IMR-90 (cell line): ENCODE measurements around the gene PCDHB12. TPM values are rescaled to one million over a fixed set of nuclear protein-coding genes. Genes with fewer than 3 reads are reported as not detected.
A peak's percentile ranks its signal among the peaks of the same experiment; 100 is the strongest.

Source experiments
- ATAC-seq: fragments of 200-7000 bp; cut with Tn5 transposase; 2 replicates; pipeline ENCODE4 v1.9.1; 2020; ENCODE audit warnings: low read depth, mild to moderate bottlenecking, moderate library complexity
- BruUV-seq: library from RNA; stranded (reverse); fragments of 400-500 nt; replicated peaks from 2 replicates; lab custom pipeline; 2021; lab: Mats Ljungman, UMichigan
- CTCF ChIA-PET: fragments of 300-600 bp; formaldehyde crosslinking; extraction: SDS; loops from one replicate; lab custom pipeline; 2021; ENCODE audit warnings: antibody characterized with exemption; lab: Yijun Ruan, JAX
- POLR2A ChIA-PET: fragments of 300-600 bp; sonication (Branson Sonifier 250); formaldehyde crosslinking; loops from one replicate; lab custom pipeline; 2022; ENCODE audit warnings: antibody characterized with exemption; ENCODE audit not compliant: unreplicated experiment; lab: Charles Lee
- DNase-seq: peaks from one replicate; pipeline ENCODE4 v3.0.0; 2013
- H2AFZ ChIP-seq: replicated peaks from 2 replicates; pipeline ENCODE3; 2013; ENCODE audit warnings: low read length, mild to moderate bottlenecking; ENCODE audit not compliant: poor library complexity
- H2AK5ac ChIP-seq: 2 replicates; pipeline ENCODE4 v1.6.1; 2013; ENCODE audit warnings: low read depth, low read length, inconsistent platforms
- H2AK9ac ChIP-seq: replicated peaks from 2 replicates; pipeline ENCODE3; 2013; ENCODE audit warnings: mild to moderate bottlenecking, low read depth, low read length, moderate library complexity; ENCODE audit not compliant: poor library complexity
- H2BK120ac ChIP-seq: 2 replicates; pipeline ENCODE4 v1.6.1; 2013; ENCODE audit warnings: low read depth, low read length, inconsistent platforms
- H2BK15ac ChIP-seq: 3 replicates; pipeline ENCODE4 v1.6.1; 2013; ENCODE audit warnings: low read depth, low read length, inconsistent platforms
- H2BK20ac ChIP-seq: 2 replicates; pipeline ENCODE4 v1.6.1; 2013; ENCODE audit warnings: low read depth, mild to moderate bottlenecking, inconsistent platforms, low read length, moderate library complexity
- H2BK5ac ChIP-seq: 2 replicates; pipeline ENCODE4 v1.6.1; 2013; ENCODE audit warnings: mild to moderate bottlenecking, low read depth, low read length, inconsistent platforms; ENCODE audit not compliant: poor library complexity, severe bottlenecking
- H3K14ac ChIP-seq: replicated peaks from 2 replicates; pipeline ENCODE4 v1.6.1; 2013; ENCODE audit warnings: low read depth, low read length, inconsistent platforms
- H3K18ac ChIP-seq: 2 replicates; pipeline ENCODE4 v1.6.1; 2013; ENCODE audit warnings: low read depth, low read length, control low read depth
- H3K23ac ChIP-seq: 2 replicates; pipeline ENCODE4 v1.6.1; 2013; ENCODE audit warnings: low read depth, low read length, inconsistent platforms
- H3K27ac ChIP-seq: 2 replicates; pipeline ENCODE4 v1.5.1; 2013; ENCODE audit warnings: mild to moderate bottlenecking, control low read depth, low read length; ENCODE audit not compliant: insufficient read depth
- H3K27me3 ChIP-seq: 2 replicates; pipeline ENCODE4 v1.6.1; 2013; ENCODE audit warnings: low read length; ENCODE audit not compliant: control insufficient read depth, insufficient read depth
- H3K36me3 ChIP-seq: 2 replicates; pipeline ENCODE4 v1.6.1; 2013; ENCODE audit warnings: low read length, mixed read lengths; ENCODE audit not compliant: control insufficient read depth, insufficient read depth
- H3K4ac ChIP-seq: 2 replicates; pipeline ENCODE4 v1.6.1; 2013; ENCODE audit warnings: low read depth, low read length, inconsistent platforms
- H3K4me1 ChIP-seq: 2 replicates; pipeline ENCODE4 v1.6.1; 2013; ENCODE audit warnings: low read length, mixed read lengths; ENCODE audit not compliant: control insufficient read depth, insufficient read depth
- H3K4me2 ChIP-seq: 2 replicates; pipeline ENCODE4 v1.6.1; 2013; ENCODE audit warnings: low read depth, mild to moderate bottlenecking, control low read depth, low read length, moderate library complexity
- H3K4me3 ChIP-seq: 2 replicates; pipeline ENCODE4 v1.5.1; 2013; ENCODE audit warnings: low read depth, mild to moderate bottlenecking, control low read depth, low read length, moderate library complexity; ENCODE audit not compliant: insufficient read depth
- H3K56ac ChIP-seq: 2 replicates; pipeline ENCODE4 v1.6.1; 2013; ENCODE audit warnings: low read length, inconsistent platforms; ENCODE audit not compliant: insufficient read depth; ENCODE audit errors: extremely low read depth
- H3K79me1 ChIP-seq, 2 experiments: 2 replicates each; pipeline ENCODE4 v1.6.1; 2013; ENCODE audit warnings: low read length in 2 of 2, inconsistent platforms in 1 of 2, low read depth in 1 of 2
- H3K9ac ChIP-seq: 2 replicates; pipeline ENCODE4 v1.6.1; 2013; ENCODE audit warnings: low read depth, low read length, control low read depth
- H3K9me1 ChIP-seq: 2 replicates; pipeline ENCODE4 v1.6.1; 2013; ENCODE audit warnings: low read length, inconsistent platforms; ENCODE audit not compliant: insufficient read depth
- H3K9me3 ChIP-seq: 2 replicates; pipeline ENCODE4 v1.6.1; 2013; ENCODE audit warnings: low read length; ENCODE audit not compliant: control insufficient read depth, insufficient read depth
- H4K20me1 ChIP-seq: 2 replicates; pipeline ENCODE4 v1.6.1; 2013; ENCODE audit warnings: low read length, inconsistent platforms; ENCODE audit not compliant: insufficient read depth
- H4K5ac ChIP-seq: 2 replicates; pipeline ENCODE4 v1.6.1; 2013; ENCODE audit warnings: mild to moderate bottlenecking, low read depth, low read length, control low read depth
- H4K8ac ChIP-seq, 2 experiments: 2 replicates each; pipeline ENCODE4 v1.6.1; 2013; ENCODE audit warnings: low read depth in 2 of 2, low read length in 2 of 2, control low read depth in 1 of 2, inconsistent platforms in 1 of 2
- H4K91ac ChIP-seq: 2 replicates; pipeline ENCODE4 v1.6.1; 2013; ENCODE audit warnings: low read depth, low read length, inconsistent platforms; ENCODE audit not compliant: insufficient read depth
- FOS ChIP-seq: fragments of 150-350 bp; IDR thresholded peaks from 2 replicates; pipeline ENCODE4 v1.6.1; 2016; ENCODE audit warnings: low read depth, low read length
- MAFK ChIP-seq: IDR thresholded peaks from 2 replicates; pipeline ENCODE4 v1.6.1; 2012; ENCODE audit warnings: low read depth, low read length, improper control_type of control experiment
- MXI1 ChIP-seq: IDR thresholded peaks from 2 replicates; pipeline ENCODE4 v1.6.1; 2012; ENCODE audit warnings: low read depth, mild to moderate bottlenecking, low read length, moderate library complexity, borderline replicate concordance
- POLR2A ChIP-seq: IDR thresholded peaks from 2 replicates; pipeline ENCODE4 v1.6.1; 2012; ENCODE audit warnings: mild to moderate bottlenecking, low read depth, low read length
- RCOR1 ChIP-seq: IDR thresholded peaks from 2 replicates; pipeline ENCODE4 v1.6.1; 2012; ENCODE audit warnings: mild to moderate bottlenecking, low read length, improper control_type of control experiment; ENCODE audit not compliant: insufficient replicate concordance
- RFX5 ChIP-seq: IDR thresholded peaks from 2 replicates; pipeline ENCODE4 v1.8.0; 2012; ENCODE audit warnings: low read depth, mild to moderate bottlenecking, low read length, moderate library complexity
- SMC3 ChIP-seq: fragments of 150-350 bp; IDR thresholded peaks from 2 replicates; pipeline ENCODE4 v1.6.1; 2016; ENCODE audit warnings: low read depth, mild to moderate bottlenecking, antibody characterized with exemption, low read length, moderate library complexity
- WGBS, 2 experiments: methylation state at CpG; one replicate each; pipeline versions ENCODE4 v1.1.5 to v1.1.7; 2013; ENCODE audit warnings: missing lambda C conversion rate in 2 of 2; ENCODE audit not compliant: insufficient read length in 1 of 2; ENCODE audit errors: extremely low coverage in 2 of 2; 5-methylcytosine and 5-hydroxymethylcytosine counted together
- dilution Hi-C: fragments of 300-500 bp; cut with HindIII; formaldehyde crosslinking; loops from one replicate; pipeline ENCODE4 v1.14.3; 2018; ENCODE audit warnings: low sequenced_read_pairs; ENCODE audit not compliant: unreplicated experiment
- in situ Hi-C: fragments of 300-500 bp; cut with MboI; formaldehyde crosslinking; loops from 3 replicates; pipeline ENCODE4 v1.14.3; 2019; ENCODE audit warnings: low sequenced_read_pairs, inconsistent platforms, mixed read lengths
- intact Hi-C: fragments of 100-400 bp; cut with micrococcal nuclease; formaldehyde crosslinking; loops from 2 replicates; pipeline ENCODE4 v1.10.0; 2022
- polyA plus RNA-seq, 3 experiments: library from polyadenylated mRNA; depleted of rRNA; stranded (reverse); fragments of >200 nt; gene quantifications; 2 replicates each; pipeline ENCODE4 v1.2.3, GENCODE V29; 2012; ENCODE audit warnings: low replicate concordance in 1 of 3
- total RNA-seq: library from RNA; depleted of rRNA; stranded (reverse); fragments of >200 nt; gene quantifications from 2 replicates; pipeline ENCODE4 v1.2.3, GENCODE V29; 2012
- TF ChIP-seq, protein P1 (sequence below): conservative IDR thresholded peaks from 2 replicates; pipeline ENCODE4 v1.5.1; 2012; ENCODE audit warnings: mild to moderate bottlenecking, low read depth, low read length, improper control_type of control experiment
- TF ChIP-seq, protein P2 (sequence below): fragments of 150-350 bp; IDR thresholded peaks from 2 replicates; pipeline ENCODE4 v1.6.1; 2016; ENCODE audit warnings: low read depth, mild to moderate bottlenecking, low read length, moderate library complexity, borderline replicate concordance

The PCDHB12 gene
- total and polyA plus RNA-seq, 2 of the 4 experiments (the other 2 are of a cell fraction) = 0.09 to 0.18 TPM

DNA sequence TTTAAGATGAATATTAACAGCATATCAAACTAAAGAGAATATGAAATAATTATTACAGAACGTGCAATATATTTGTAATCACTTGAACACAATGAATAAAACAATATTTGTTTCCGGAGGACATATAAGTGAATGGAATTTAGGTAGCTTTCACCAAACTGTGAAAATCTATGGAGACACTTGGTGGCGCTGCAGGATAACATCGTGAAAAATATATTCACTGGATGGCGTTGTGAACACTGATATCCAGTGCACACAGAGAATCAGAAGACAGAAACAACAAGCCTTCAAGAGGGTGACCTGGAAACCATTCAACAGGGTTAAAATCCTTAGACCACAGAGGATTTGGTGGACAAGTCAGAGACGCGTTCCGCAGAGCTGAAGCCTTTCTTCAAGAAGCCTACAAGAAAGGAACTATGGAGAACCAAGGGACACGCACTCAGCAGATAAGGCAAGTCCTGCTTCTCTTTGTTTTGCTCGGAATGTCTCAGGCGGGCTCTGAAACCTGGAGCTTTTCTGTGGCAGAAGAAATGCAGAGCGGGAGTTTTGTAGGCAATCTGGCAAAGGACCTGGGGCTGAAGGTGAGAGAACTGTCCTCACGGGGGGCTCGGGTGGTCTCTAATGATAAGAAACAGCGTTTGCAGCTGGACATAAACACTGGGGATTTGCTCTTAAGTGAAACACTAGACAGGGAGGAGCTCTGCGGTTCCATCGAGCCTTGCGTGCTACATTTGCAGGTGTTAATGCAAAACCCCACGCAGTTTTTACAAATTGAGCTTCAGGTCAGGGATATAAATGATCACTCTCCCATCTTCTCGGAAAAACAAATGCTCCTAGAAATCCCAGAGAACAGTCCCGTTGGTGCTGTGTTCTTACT lies 8.9 kb upstream of the PCDHB12 start, which contains the start of gene PCDHB11:
PCDHB11 (plus strand) TSS at position 269 of the 877 bp plus-strand sequence; CDS start at position 417, 148 bp downstream.
- H3K27ac ChIP-seq = no peak within 1 kb of the TSS
- no TSS peak for BruUV-seq
- H3K9me3 ChIP-seq = peaks cover 10% of the 10 kb centered on the region
- dilution Hi-C loops = no loop called here
- H3K27me3 ChIP-seq = no peaks in the 10 kb centered on the region
- TF ChIP-seq FOS (no peak), RCOR1 (no peak), RFX5 (no peak), POLR2A (no peak), MXI1 (no peak), MAFK (no peak), SMC3 (no peak)
- TF ChIP-seq, protein P1, sequence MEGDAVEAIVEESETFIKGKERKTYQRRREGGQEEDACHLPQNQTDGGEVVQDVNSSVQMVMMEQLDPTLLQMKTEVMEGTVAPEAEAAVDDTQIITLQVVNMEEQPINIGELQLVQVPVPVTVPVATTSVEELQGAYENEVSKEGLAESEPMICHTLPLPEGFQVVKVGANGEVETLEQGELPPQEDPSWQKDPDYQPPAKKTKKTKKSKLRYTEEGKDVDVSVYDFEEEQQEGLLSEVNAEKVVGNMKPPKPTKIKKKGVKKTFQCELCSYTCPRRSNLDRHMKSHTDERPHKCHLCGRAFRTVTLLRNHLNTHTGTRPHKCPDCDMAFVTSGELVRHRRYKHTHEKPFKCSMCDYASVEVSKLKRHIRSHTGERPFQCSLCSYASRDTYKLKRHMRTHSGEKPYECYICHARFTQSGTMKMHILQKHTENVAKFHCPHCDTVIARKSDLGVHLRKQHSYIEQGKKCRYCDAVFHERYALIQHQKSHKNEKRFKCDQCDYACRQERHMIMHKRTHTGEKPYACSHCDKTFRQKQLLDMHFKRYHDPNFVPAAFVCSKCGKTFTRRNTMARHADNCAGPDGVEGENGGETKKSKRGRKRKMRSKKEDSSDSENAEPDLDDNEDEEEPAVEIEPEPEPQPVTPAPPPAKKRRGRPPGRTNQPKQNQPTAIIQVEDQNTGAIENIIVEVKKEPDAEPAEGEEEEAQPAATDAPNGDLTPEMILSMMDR = no peak
- TF ChIP-seq, protein P2, sequence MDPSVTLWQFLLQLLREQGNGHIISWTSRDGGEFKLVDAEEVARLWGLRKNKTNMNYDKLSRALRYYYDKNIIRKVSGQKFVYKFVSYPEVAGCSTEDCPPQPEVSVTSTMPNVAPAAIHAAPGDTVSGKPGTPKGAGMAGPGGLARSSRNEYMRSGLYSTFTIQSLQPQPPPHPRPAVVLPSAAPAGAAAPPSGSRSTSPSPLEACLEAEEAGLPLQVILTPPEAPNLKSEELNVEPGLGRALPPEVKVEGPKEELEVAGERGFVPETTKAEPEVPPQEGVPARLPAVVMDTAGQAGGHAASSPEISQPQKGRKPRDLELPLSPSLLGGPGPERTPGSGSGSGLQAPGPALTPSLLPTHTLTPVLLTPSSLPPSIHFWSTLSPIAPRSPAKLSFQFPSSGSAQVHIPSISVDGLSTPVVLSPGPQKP = no peak
- H2AK9ac ChIP-seq = no peak within 1 kb of the TSS
- ChIA-PET POLR2A (no interaction called here), CTCF (interaction anchor here (0.9 kb wide), 1 partner anchor 214 kb away, joined by 3 read pairs; the partner anchor contains the start of gene PCDHGA10)
- no peak within 1 kb of the TSS for H3K9ac ChIP-seq
- no peak for DNase-seq
- no peak within 1 kb of the TSS for H4K5ac ChIP-seq
- H3K4ac ChIP-seq = no peak within 1 kb of the TSS
- no peaks in the 10 kb centered on the region for H3K79me1 ChIP-seq
- in situ Hi-C loops = no loop called here
- H2BK20ac ChIP-seq = no peak within 1 kb of the TSS
- H3K14ac ChIP-seq = no peak within 1 kb of the TSS
- no peak within 1 kb of the TSS for H2AFZ ChIP-seq
- no peaks in the 10 kb centered on the region for H3K9me1 ChIP-seq
- no peak within 1 kb of the TSS for H4K8ac ChIP-seq
- ATAC-seq = no peak
- intact Hi-C loops = no loop called here
- no peak within 1 kb of the TSS for H2BK15ac ChIP-seq
- no peak within 1 kb of the TSS for H3K18ac ChIP-seq
- no peak within 1 kb of the TSS for H2AK5ac ChIP-seq
- no peak within 1 kb of the TSS for H3K56ac ChIP-seq
- H3K4me2 ChIP-seq = peak within 1 kb of the TSS; percentile 16; the same call in 1 of the 2 replicates
- 0% methylated on average over 1 of the region's 21 CpGs; no CpG with 5 or more reads in 1 of the 2 experiments for WGBS, 2 experiments
- H4K20me1 ChIP-seq = no peaks in the 10 kb centered on the region
- peak within 1 kb of the TSS; percentile 25; the same call in 1 of the 2 replicates for H3K4me3 ChIP-seq
- H3K23ac ChIP-seq = no peak within 1 kb of the TSS
- H3K4me1 ChIP-seq = no peaks in the 10 kb centered on the region
- H2BK120ac ChIP-seq = no peak within 1 kb of the TSS
- no peak within 1 kb of the TSS for H4K91ac ChIP-seq
- no peaks in the 10 kb centered on the region for H3K36me3 ChIP-seq
- H2BK5ac ChIP-seq = no peak within 1 kb of the TSS
